Right lobe of liver (tissue), 4 donors: ENCODE measurements around the gene ISY1.

ENCODE experiments used
- POLR2A ChIP-seq: fragments of 450-650 bp; IDR thresholded peaks from one replicate; pipeline ENCODE4 v1.6.1; 2017; ENCODE audit warnings: antibody characterized with exemption, mild to moderate bottlenecking
- TF ChIP-seq, protein P1 (sequence below), 4 donors: fragments of 200-600 bp in 3 of 4; fragments of 450-650 bp in 1 of 4; IDR thresholded peaks; one replicate each; pipeline versions ENCODE4 v1.5.1 to v1.8.0; 2016 to 2022; ENCODE audit warnings: antibody characterized with exemption in 4 of 4, mild to moderate bottlenecking in 2 of 4
- donor health status: DM: no; HTN: no; CAD: no.
- donor health status: DM: no; HTN: no; CAD: no.
- donor health status: DM: no; HTN: yes; CAD: no.

GRCh38 chr3:129187857-129188256 lies 27.0 kb upstream of the ISY1 start:
- no peak for TF ChIP-seq POLR2A
- TF ChIP-seq, protein P1, sequence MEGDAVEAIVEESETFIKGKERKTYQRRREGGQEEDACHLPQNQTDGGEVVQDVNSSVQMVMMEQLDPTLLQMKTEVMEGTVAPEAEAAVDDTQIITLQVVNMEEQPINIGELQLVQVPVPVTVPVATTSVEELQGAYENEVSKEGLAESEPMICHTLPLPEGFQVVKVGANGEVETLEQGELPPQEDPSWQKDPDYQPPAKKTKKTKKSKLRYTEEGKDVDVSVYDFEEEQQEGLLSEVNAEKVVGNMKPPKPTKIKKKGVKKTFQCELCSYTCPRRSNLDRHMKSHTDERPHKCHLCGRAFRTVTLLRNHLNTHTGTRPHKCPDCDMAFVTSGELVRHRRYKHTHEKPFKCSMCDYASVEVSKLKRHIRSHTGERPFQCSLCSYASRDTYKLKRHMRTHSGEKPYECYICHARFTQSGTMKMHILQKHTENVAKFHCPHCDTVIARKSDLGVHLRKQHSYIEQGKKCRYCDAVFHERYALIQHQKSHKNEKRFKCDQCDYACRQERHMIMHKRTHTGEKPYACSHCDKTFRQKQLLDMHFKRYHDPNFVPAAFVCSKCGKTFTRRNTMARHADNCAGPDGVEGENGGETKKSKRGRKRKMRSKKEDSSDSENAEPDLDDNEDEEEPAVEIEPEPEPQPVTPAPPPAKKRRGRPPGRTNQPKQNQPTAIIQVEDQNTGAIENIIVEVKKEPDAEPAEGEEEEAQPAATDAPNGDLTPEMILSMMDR (IDR thresholded peaks at IDR 0.05): no peak
